Thyroid gland (tissue), 4 donors: ENCODE measurements around the gene PPP6R1.

ENCODE experiments used
- CTCF ChIP-seq, 6 experiments: fragments of 200-600 bp in 3 of 6; fragments of 450-650 bp in 3 of 6; sonication (generic) in 3 of 6; IDR thresholded peaks; one replicate each; pipeline ENCODE4 v1.5.1; 2016 to 2019; ENCODE audit warnings: antibody characterized with exemption in 6 of 6, mild to moderate bottlenecking in 2 of 6, inconsistent platforms in 1 of 6, moderate library complexity in 1 of 6
- POLR2A ChIP-seq, 2 donors: fragments of 450-650 bp; IDR thresholded peaks; one replicate each; pipeline ENCODE4 v1.6.1; 2017; ENCODE audit warnings: antibody characterized with exemption in 2 of 2, mild to moderate bottlenecking in 2 of 2, moderate library complexity in 1 of 2

GRCh38 chr19:55265723-55266386, 7.0 kb upstream of the PPP6R1 start:
- TF ChIP-seq CTCF (IDR thresholded peaks at IDR 0.05) (no peak), POLR2A (IDR thresholded peaks at IDR 0.05) (no peak)
